ENCODE measurements around the gene RNPEP. TPM values are rescaled to one million over a fixed set of nuclear protein-coding genes. Genes with fewer than 3 reads are reported as not detected.

Gene RNPEP
- total and polyA plus RNA-seq, 2 experiments from 2014 or later, result 32.1 to 80.3 TPM

DNA sequence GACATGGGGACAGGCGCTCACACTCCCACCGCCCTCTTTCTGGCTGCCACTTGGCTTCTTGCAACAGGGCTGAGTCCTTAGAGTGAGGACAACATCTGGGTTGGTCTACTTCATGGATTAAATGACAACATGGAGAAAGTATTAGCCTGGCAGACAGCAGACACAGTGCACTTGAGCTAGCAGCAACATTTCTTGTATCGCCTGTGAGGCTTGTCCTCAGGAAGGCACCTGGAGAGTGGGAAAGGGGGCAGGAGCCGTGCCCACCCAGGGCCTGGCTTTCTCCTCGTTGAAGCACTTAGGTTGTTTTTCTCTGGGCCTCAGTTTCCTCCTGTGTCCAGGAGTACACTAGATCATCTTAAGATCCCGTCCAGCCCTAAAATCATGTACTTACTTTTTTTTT, 31.6 kb downstream of the RNPEP start (continued):
- no peak for TF ChIP-seq ZNF462 (CRISPR knock-in tag; IDR thresholded peaks at IDR 0.05)
- TF ChIP-seq POLR2AphosphoS5 (IDR thresholded peaks at IDR 0.05; ENCODE audit: low read depth), result no peak
- no peak for TF ChIP-seq JUNB (IDR thresholded peaks at IDR 0.05; ENCODE audit: unreplicated experiment)

GRCh38 chr1:202014915-202015661, 32.6 kb downstream of the RNPEP start:
- Histone ChIP-seq H3K27me3 (ENCODE audit: insufficient read depth) (no peaks in the 10 kb centered on the region), H3K4me2 (no peak overlapping the region)
- H3K27ac Mint-ChIP-seq, result no peak overlapping the region
- TF ChIP-seq ETS1 (IDR thresholded peaks at IDR 0.05), result no peak
- no peak for TF ChIP-seq CTCF (conservative IDR thresholded peaks at IDR 0.05; ENCODE audit: low read depth in 2 of 2)
- no peak for TF ChIP-seq ZNF331 (CRISPR knock-in tag; IDR thresholded peaks at IDR 0.05; ENCODE audit: low read depth)
- TF ChIP-seq JUNB (IDR thresholded peaks at IDR 0.05; ENCODE audit: unreplicated experiment), result no peak
- TF ChIP-seq EZH2phosphoT487 (IDR thresholded peaks at IDR 0.05; ENCODE audit: unreplicated experiment), result no peak
- TF ChIP-seq, protein P1, sequence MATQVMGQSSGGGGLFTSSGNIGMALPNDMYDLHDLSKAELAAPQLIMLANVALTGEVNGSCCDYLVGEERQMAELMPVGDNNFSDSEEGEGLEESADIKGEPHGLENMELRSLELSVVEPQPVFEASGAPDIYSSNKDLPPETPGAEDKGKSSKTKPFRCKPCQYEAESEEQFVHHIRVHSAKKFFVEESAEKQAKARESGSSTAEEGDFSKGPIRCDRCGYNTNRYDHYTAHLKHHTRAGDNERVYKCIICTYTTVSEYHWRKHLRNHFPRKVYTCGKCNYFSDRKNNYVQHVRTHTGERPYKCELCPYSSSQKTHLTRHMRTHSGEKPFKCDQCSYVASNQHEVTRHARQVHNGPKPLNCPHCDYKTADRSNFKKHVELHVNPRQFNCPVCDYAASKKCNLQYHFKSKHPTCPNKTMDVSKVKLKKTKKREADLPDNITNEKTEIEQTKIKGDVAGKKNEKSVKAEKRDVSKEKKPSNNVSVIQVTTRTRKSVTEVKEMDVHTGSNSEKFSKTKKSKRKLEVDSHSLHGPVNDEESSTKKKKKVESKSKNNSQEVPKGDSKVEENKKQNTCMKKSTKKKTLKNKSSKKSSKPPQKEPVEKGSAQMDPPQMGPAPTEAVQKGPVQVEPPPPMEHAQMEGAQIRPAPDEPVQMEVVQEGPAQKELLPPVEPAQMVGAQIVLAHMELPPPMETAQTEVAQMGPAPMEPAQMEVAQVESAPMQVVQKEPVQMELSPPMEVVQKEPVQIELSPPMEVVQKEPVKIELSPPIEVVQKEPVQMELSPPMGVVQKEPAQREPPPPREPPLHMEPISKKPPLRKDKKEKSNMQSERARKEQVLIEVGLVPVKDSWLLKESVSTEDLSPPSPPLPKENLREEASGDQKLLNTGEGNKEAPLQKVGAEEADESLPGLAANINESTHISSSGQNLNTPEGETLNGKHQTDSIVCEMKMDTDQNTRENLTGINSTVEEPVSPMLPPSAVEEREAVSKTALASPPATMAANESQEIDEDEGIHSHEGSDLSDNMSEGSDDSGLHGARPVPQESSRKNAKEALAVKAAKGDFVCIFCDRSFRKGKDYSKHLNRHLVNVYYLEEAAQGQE (IDR thresholded peaks at IDR 0.05; ENCODE audit: unreplicated experiment), result no peak

More at GRCh38 chr1:202014915-202015661, 32.6 kb downstream of the RNPEP start:
- Histone ChIP-seq H3K36me3 (ENCODE audit: insufficient read depth) (no peaks in the 10 kb centered on the region), H2AFZ (no peak overlapping the region), H3K27ac (ENCODE audit: low read depth) (no peak overlapping the region), H3K9me2 (ENCODE audit: insufficient read depth) (no peaks in the 10 kb centered on the region), H4K20me1 (replicated peaks; ENCODE audit: insufficient read depth) (no peaks in the 10 kb centered on the region), H3K79me2 (replicated peaks; ENCODE audit: insufficient read depth) (peaks cover 3% of the 10 kb centered on the region; the same call in 1 of the 2 replicates), H3F3A (replicated peaks; ENCODE audit: low read depth) (peaks cover 7% of the 10 kb centered on the region; the same call in 1 of the 2 replicates), H3K4me1 (ENCODE audit: insufficient read depth) (peaks cover 15% of the 10 kb centered on the region), H3K4me3 (no peak overlapping the region)
- Mint-ChIP-seq H3K4me1 (peaks cover 34% of the 10 kb centered on the region), H3K27me3 (ENCODE audit: insufficient read depth, low read depth, poor library complexity) (peaks cover 6% of the 10 kb centered on the region), H3K36me3 (ENCODE audit: low read depth) (peaks cover 19% of the 10 kb centered on the region; the same call in 2 of the 3 replicates), H3K9me3 (no peaks in the 10 kb centered on the region), H3K4me3 (no peak overlapping the region)
- DNase-seq (ENCODE audit: low spot score) (no peak), ATAC-seq (no peak)

All from GM23338 (cell line).